Progenitor cell of endocrine pancreas (in vitro differentiated cells): Measurements from ENCODE around the gene HTD2. TPM values are rescaled to one million over a fixed set of nuclear protein-coding genes. Genes with fewer than 3 reads are reported as not detected.

Experiments used
- DNase-seq: peaks from one replicate; pipeline ENCODE4 v3.0.0; 2021; ENCODE audit warnings: low spot score; ENCODE audit not compliant: unreplicated experiment
- H3K27ac Mint-ChIP-seq: 2 replicates; pipeline ENCODE4 v1.8.0; 2021; ENCODE audit warnings: mild to moderate bottlenecking, moderate library complexity, mixed read lengths
- H3K27me3 Mint-ChIP-seq: 2 replicates; pipeline ENCODE4 v1.8.0; 2021; ENCODE audit warnings: mixed read lengths
- H3K36me3 Mint-ChIP-seq: 2 replicates; pipeline ENCODE4 v1.8.0; 2022; ENCODE audit warnings: mixed read lengths; ENCODE audit not compliant: insufficient read depth
- H3K4me1 Mint-ChIP-seq: 2 replicates; pipeline ENCODE4 v1.8.0; 2021; ENCODE audit warnings: low read depth, mixed read lengths
- H3K4me3 Mint-ChIP-seq: 2 replicates; pipeline ENCODE4 v1.8.0; 2021; ENCODE audit warnings: low read depth, mild to moderate bottlenecking, moderate library complexity, mixed read lengths
- H3K9me3 Mint-ChIP-seq: 2 replicates; pipeline ENCODE4 v1.8.0; 2021; ENCODE audit warnings: low read depth, mixed read lengths
- CTCF ChIP-seq: fragments of 200-600 bp; sonication (generic); IDR thresholded peaks from one replicate; pipeline ENCODE4 v1.5.0; 2021; ENCODE audit warnings: antibody characterized with exemption, mild to moderate bottlenecking; ENCODE audit not compliant: unreplicated experiment
- total RNA-seq: library from RNA; stranded (reverse); gene quantifications from 2 replicates; pipeline ENCODE4 v1.2.1, GENCODE V29; 2021

The HTD2 gene
- total RNA-seq, 1 donor from 2014 or later, result 10.7 TPM

GRCh38 chr3:58317811-58318210 lies 11.5 kb downstream of the HTD2 start:
- TF ChIP-seq CTCF, result no peak
- Mint-ChIP-seq H3K4me3 (no peak overlapping the region), H3K27ac (no peak overlapping the region), H3K4me1 (peaks cover 2% of the 10 kb centered on the region), H3K27me3 (no peaks in the 10 kb centered on the region), H3K36me3 (peaks cover 17% of the 10 kb centered on the region), H3K9me3 (no peaks in the 10 kb centered on the region)
- DNase-seq, result no peak

- Mint-ChIP-seq H3K36me3 (peaks cover 7% of the 10 kb centered on the region), H3K4me1 (peaks cover 29% of the 10 kb centered on the region), H3K27me3 (no peaks in the 10 kb centered on the region), H3K27ac (no peak overlapping the region), H3K9me3 (no peaks in the 10 kb centered on the region), H3K4me3 (no peak overlapping the region)
- DNase-seq, result no peak
- no peak for TF ChIP-seq CTCF
Observed at GRCh38 chr3:58321791-58322190, 15.5 kb downstream of the HTD2 start.

DNA sequence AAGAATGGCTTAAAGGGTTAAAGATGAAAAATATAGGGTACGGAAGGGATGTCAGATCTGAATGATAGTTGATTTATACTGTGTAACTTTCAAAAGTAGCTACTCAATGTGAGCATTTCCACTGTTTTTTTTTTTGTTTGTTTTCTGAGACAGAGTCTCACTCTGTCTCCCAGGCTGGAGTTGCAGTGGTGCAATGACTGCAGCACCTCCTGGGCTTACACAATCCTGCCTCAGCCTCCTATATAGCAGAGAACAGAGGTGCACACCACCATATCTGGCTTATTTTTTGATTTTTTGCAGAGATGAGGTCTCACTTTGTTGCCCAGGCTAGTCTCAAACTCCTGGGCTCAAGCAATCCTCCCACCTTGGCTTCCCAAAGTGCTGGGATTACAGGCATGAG lies 16.5 kb downstream of the HTD2 start:
- Mint-ChIP-seq H3K27ac (no peak overlapping the region), H3K9me3 (no peaks in the 10 kb centered on the region), H3K27me3 (no peaks in the 10 kb centered on the region), H3K4me1 (peaks cover 29% of the 10 kb centered on the region), H3K36me3 (peaks cover 6% of the 10 kb centered on the region), H3K4me3 (no peak overlapping the region)
- TF ChIP-seq CTCF, result no peak
- DNase-seq, result no peak

DNA sequence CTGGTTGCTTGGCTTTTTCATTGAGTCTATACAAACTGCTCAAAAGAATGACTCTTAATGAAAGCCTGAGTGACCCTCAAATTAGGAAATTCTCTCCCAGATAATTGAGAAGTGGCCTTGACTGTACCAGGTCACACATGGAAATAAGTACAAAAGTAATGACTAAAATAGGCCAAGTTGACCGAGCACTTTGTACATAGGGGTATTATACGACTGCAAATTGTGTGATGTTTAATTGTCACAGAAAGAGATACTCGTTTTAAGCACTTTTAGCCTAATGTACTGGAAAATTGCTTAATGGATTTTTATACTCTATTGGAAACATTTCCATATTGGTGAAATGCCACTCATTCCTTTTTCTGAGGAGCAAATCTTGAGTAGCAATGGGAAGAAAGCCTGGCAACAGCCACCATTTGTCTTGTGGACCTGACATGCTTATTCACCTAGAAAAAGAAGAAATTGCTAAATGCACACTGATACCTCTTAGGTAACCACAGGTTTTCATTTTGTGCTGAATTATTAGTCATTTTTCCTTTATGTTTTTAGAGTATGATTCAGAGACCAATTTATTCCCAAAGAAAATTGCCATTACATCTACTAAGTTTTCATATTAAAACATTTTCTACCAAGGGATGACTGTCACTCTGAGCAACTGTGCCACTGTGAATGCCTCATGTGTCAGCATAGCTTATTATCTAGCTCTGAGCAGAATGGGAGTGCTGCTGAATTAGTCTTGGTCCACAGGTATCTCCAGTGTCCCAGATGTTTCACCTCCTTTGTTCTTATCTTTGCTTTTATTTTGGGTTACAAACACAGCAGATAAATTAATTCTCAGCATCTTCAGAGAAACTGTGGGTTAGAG lies 17.4 kb downstream of the HTD2 start:
- H3K36me3 Mint-ChIP-seq, result peaks cover 6% of the 10 kb centered on the region
- H3K27me3 Mint-ChIP-seq, result no peaks in the 10 kb centered on the region
- TF ChIP-seq CTCF, result no peak
- no peaks in the 10 kb centered on the region for H3K9me3 Mint-ChIP-seq
- H3K4me3 Mint-ChIP-seq, result no peak overlapping the region
- no peak for DNase-seq
- peaks cover 29% of the 10 kb centered on the region for H3K4me1 Mint-ChIP-seq
- H3K27ac Mint-ChIP-seq, result peak overlapping the region; percentile 47

DNA sequence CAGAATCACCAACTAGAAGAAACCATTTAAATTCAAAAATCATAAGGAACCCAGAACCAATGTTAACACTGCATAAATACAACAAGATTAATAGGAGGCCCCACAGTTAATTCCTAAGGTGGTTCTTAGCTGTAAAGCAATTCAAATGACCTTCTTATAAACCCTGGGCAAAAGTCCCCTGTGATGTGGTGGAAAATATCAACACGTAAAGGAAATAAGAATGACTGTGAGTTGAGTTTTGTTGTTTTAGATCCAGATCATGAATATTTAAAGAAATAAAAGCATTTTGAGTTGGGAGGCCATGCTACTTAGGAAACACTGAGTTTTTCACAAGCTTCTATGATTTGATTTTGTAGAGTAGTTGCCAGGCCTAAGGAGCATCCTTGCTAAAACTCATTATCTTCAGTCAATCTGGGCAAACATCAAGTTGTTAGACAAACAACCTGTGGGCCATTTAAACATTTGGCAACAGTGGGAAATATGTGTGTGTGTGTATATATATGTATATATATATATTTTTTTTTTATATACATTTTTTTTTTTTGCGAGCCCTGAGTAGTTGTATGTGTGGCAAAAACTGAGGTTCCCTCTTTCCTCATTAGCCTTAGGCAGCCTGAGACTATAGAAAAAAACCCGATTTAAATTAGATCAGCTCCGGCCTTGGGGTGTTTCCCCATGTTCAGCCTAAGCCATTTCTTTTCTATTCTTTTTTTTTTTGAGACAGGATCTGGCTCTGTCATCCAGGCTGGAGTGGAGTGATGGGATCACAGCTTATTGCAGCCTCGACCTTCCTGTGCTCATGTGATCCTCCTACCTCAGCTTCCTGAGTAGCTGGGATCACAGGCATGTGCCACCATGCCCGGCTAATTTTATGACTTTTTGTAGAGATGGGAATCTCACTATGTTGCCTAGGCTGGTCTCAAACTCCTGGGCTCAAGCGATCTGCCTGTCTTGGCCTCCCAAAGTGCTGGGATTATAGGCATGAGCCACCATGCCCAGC lies 18.4 kb downstream of the HTD2 start:
- H3K27me3 Mint-ChIP-seq, result peaks cover 2% of the 10 kb centered on the region
- H3K4me1 Mint-ChIP-seq, result peaks cover 29% of the 10 kb centered on the region
- no peak overlapping the region for H3K4me3 Mint-ChIP-seq
- H3K27ac Mint-ChIP-seq, result no peak overlapping the region
- H3K9me3 Mint-ChIP-seq, result no peaks in the 10 kb centered on the region
- no peak for TF ChIP-seq CTCF
- DNase-seq, result no peak
- peaks cover 5% of the 10 kb centered on the region for H3K36me3 Mint-ChIP-seq
